CD8-positive, alpha-beta memory T cell (primary cell): ENCODE measurements around the gene TDRD7. TPM values are rescaled to one million over a fixed set of nuclear protein-coding genes. Genes with fewer than 3 reads are reported as not detected.

Experiments used
- CTCF ChIA-PET: fragments of 350-600 bp; sonication (Branson Sonifier 250); formaldehyde crosslinking; loops from one replicate; lab custom pipeline; 2021; ENCODE audit warnings: antibody characterized with exemption; lab: Charles Lee
- POLR2A ChIA-PET: fragments of 350-600 bp; sonication (Branson Sonifier 250); formaldehyde crosslinking; loops from one replicate; lab custom pipeline; 2021; ENCODE audit warnings: antibody characterized with exemption; lab: Charles Lee
- DNase-seq, 5 donors: peaks; one replicate each; pipeline versions ENCODE4 v3.0.0 to v3.0.0-alpha.2; 2020 to 2022; ENCODE audit warnings: mixed read lengths in 1 of 5
- H3K27ac ChIP-seq: one replicate; pipeline ENCODE4 v1.7.0; 2013; ENCODE audit warnings: low read depth, mild to moderate bottlenecking, low read length, moderate library complexity
- H3K27me3 ChIP-seq: 2 replicates; pipeline ENCODE4 v1.7.0; 2013; ENCODE audit warnings: low read length, mild to moderate bottlenecking; ENCODE audit not compliant: insufficient read depth, poor library complexity, severe bottlenecking
- H3K36me3 ChIP-seq: 2 replicates; pipeline ENCODE4 v1.7.0; 2013; ENCODE audit warnings: mild to moderate bottlenecking, low read length, moderate library complexity; ENCODE audit not compliant: insufficient read depth
- H3K4me1 ChIP-seq: 2 replicates; pipeline ENCODE4 v1.7.0; 2013; ENCODE audit warnings: mild to moderate bottlenecking, low read length, moderate library complexity; ENCODE audit not compliant: insufficient read depth
- H3K4me3 ChIP-seq: 2 replicates; pipeline ENCODE4 v1.7.0; 2013; ENCODE audit warnings: mild to moderate bottlenecking, low read length
- H3K9me3 ChIP-seq: 2 replicates; pipeline ENCODE4 v1.7.0; 2013; ENCODE audit warnings: mild to moderate bottlenecking, low read length
- H3K27ac Mint-ChIP-seq, 8 donors: one replicate each; pipeline ENCODE4 v1.8.0; 2020 to 2021; ENCODE audit warnings: mixed read lengths in 8 of 8, mild to moderate bottlenecking in 6 of 8, inconsistent platforms in 3 of 8, moderate library complexity in 3 of 8
- H3K27me3 Mint-ChIP-seq, 2 donors: one replicate each; pipeline ENCODE4 v1.8.0; 2020 to 2021; ENCODE audit warnings: mixed read lengths in 2 of 2, mild to moderate bottlenecking in 1 of 2, moderate library complexity in 1 of 2
- H3K36me3 Mint-ChIP-seq, 3 donors: one replicate each; pipeline ENCODE4 v1.8.0; 2020 to 2021; ENCODE audit warnings: mixed read lengths in 3 of 3, inconsistent platforms in 1 of 3, mild to moderate bottlenecking in 1 of 3
- H3K4me1 Mint-ChIP-seq, 3 donors: one replicate each; pipeline ENCODE4 v1.8.0; 2020 to 2021; ENCODE audit warnings: mixed read lengths in 3 of 3, inconsistent platforms in 1 of 3, mild to moderate bottlenecking in 1 of 3
- H3K4me3 Mint-ChIP-seq, 7 donors: one replicate each; pipeline ENCODE4 v1.8.0; 2020 to 2021; ENCODE audit warnings: mixed read lengths in 7 of 7, mild to moderate bottlenecking in 6 of 7, moderate library complexity in 4 of 7, inconsistent platforms in 2 of 7
- H3K9me3 Mint-ChIP-seq, 5 donors: one replicate each; pipeline ENCODE4 v1.8.0; 2020 to 2022; ENCODE audit warnings: mixed read lengths in 5 of 5, mild to moderate bottlenecking in 3 of 5, moderate library complexity in 2 of 5, inconsistent platforms in 1 of 5
- polyA plus RNA-seq: library from polyadenylated mRNA; unstranded; fragments of 300-500 nt; fragmentation: Illumina TruSeq; gene quantifications from one replicate; pipeline ENCODE4 v1.2.3, GENCODE V29; 2021
- total RNA-seq, 2 experiments: library from RNA; stranded (reverse); gene quantifications; one replicate each; pipeline ENCODE4 v1.2.3, GENCODE V29; 2021

Gene TDRD7
- total and polyA plus RNA-seq, 3 experiments from 2014 or later, result 5.4 to 8.0 (median 6.1) TPM

DNA sequence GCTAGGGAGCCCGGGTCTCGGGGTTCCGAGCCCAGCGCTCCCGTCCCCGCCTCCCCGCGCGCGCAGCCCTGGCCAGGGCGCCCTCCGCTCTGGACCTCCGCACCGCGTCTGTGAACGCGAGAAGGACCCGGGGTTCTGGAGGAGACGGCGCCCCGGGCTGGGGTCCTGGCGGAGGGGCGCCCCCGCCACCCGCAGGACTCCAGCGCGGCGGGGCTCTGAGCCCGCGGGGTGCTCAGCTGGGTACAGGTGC is 90.0 kb downstream of the TDRD7 start:
- Histone ChIP-seq H3K27ac (peak overlapping the region; percentile 73), H3K27me3 (peaks cover 13% of the 10 kb centered on the region), H3K4me3 (peak overlapping the region; percentile 39), H3K4me1 (peaks cover 8% of the 10 kb centered on the region), H3K9me3 (no peaks in the 10 kb centered on the region), H3K36me3 (peaks cover 2% of the 10 kb centered on the region)
- DNase-seq, result no peak
- H3K4me3 Mint-ChIP-seq, result peak overlapping the region in 3 of 7 donors; percentile 56 to 80 (median 75)
- H3K4me1 Mint-ChIP-seq, result peaks cover 18 to 19% (median 19%) of the 10 kb centered on the region in 3 donors
- no peak overlapping the region for H3K27ac Mint-ChIP-seq
- peaks cover 47 to 49% of the 10 kb centered on the region in 2 donors for H3K27me3 Mint-ChIP-seq
- H3K36me3 Mint-ChIP-seq, result peaks cover 3% of the 10 kb centered on the region in 3 donors
- ChIA-PET POLR2A (no interaction called here), CTCF (interaction anchor here (1.1 to 1.7 kb wide), 4 partner anchors 16 to 113 kb away, joined by 3 to 5 read pairs (median 4); no protein-coding TSS in a partner anchor)
- peaks cover 0 to 2% (median 0%) of the 10 kb centered on the region in 5 donors for H3K9me3 Mint-ChIP-seq

DNA sequence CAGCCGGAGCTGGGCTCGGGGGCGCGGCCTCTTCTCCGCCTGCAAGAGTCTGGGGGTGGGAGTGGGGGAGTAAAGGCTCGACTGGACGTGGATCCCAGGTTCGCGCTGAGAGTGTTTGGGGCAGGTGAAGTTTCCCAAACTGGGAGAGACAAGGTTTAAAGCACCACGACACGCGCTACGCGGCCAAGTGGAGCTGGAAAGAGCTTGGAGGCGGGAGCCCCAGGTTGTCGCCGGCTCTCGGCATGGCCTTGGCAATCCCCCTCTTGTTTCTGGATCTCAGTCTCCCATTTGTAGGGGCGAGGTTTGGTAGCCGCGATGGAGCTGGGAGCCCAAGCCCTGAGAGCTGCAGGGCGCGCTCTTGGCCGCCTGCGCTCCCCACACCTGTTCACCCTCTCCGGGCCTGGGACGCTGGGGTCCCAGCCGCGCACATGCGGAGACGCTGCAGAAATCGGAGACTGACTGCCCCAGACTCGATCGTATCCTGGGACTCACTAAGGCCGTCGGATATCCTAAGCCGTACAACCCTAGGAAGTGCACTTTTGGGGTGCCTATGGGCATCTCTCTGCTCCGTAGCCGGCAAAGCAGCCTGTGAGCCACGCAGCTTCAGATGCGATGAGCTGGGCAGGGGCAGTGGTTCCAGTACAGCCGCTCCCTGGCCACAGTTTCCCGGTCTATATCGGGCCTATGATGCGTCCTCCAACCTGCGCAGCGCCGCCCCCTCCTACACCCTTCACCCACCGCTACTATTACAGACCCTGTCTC is 90.5 kb downstream of the TDRD7 start:
- Histone ChIP-seq H3K27ac (peak overlapping the region; percentile 73), H3K9me3 (no peaks in the 10 kb centered on the region), H3K4me3 (peak overlapping the region; percentile 39), H3K4me1 (peaks cover 8% of the 10 kb centered on the region), H3K27me3 (peaks cover 13% of the 10 kb centered on the region), H3K36me3 (no peaks in the 10 kb centered on the region)
- ChIA-PET CTCF (interaction anchor here (1.1 to 1.7 kb wide), 2 partner anchors 16 to 96 kb away, joined by 4 to 5 read pairs; no protein-coding TSS in a partner anchor), POLR2A (no interaction called here)
- H3K9me3 Mint-ChIP-seq, result no peaks in the 10 kb centered on the region
- peaks cover 47 to 49% of the 10 kb centered on the region in 2 donors for H3K27me3 Mint-ChIP-seq
- DNase-seq, result no peak
- no peaks in the 10 kb centered on the region for H3K36me3 Mint-ChIP-seq
- H3K4me3 Mint-ChIP-seq, result peak overlapping the region; percentile 51 to 84 (median 72)
- peak overlapping the region in 1 of 8 donors; percentile 44 for H3K27ac Mint-ChIP-seq
- H3K4me1 Mint-ChIP-seq, result peaks cover 18 to 19% (median 19%) of the 10 kb centered on the region in 3 donors

DNA sequence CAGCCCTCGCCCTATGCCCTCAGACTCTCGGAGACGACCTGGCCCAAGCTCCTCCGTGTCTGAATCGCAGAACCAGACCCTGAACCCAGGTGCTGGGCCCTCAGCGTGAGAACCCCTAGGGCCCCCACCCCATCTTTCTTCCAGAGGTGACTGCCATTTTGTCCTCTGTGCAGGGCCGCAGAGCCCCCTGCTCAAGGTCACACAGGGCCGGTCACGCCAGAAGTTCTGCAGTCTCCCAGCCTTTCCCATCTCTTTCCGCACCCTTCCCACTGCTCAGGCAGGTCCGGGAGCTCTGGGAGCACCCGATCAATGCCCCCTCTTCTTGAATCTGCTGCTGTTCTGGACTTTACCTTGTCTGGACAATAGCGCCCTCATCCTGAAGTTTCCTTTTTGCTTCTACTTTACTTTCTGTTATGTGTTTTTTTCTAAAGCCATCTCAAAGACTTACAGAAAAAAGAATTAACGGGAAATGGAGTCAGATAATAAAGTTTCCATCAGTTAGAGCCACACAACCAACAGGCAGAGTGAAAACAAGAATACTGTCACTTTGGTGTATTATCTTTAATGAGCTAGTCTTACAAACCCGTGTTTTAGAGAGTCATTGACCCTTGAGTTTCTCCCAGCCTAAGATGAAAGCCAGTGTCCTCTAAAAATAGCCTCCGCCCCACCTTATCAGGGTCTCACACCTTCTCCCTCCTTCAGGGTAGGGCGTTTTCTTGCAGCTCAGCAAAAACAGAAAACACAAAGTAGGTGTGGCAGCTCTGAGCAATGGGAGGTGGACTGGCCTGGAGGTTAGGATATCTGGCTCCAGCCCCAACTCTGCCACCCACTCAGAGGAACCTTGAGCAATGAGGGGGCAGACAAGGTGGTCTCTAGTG is 91.3 kb downstream of the TDRD7 start:
- Histone ChIP-seq H3K4me1 (peaks cover 8% of the 10 kb centered on the region), H3K36me3 (no peaks in the 10 kb centered on the region), H3K27ac (peak overlapping the region; percentile 73), H3K9me3 (no peaks in the 10 kb centered on the region), H3K27me3 (peaks cover 13% of the 10 kb centered on the region), H3K4me3 (peak overlapping the region; percentile 26)
- Mint-ChIP-seq H3K27ac (peak overlapping the region in 1 of 8 donors; percentile 44), H3K4me1 (peaks cover 18 to 19% (median 19%) of the 10 kb centered on the region in 3 donors), H3K4me3 (peak overlapping the region; percentile 51 to 84 (median 71)), H3K9me3 (no peaks in the 10 kb centered on the region), H3K36me3 (no peaks in the 10 kb centered on the region), H3K27me3 (peaks cover 47 to 49% of the 10 kb centered on the region in 2 donors)
- ChIA-PET CTCF (interaction anchor here (1.7 kb wide), 1 partner anchor 15 kb away, joined by 5 read pairs; no protein-coding TSS in a partner anchor), POLR2A (no interaction called here)
- DNase-seq, result no peak

DNA sequence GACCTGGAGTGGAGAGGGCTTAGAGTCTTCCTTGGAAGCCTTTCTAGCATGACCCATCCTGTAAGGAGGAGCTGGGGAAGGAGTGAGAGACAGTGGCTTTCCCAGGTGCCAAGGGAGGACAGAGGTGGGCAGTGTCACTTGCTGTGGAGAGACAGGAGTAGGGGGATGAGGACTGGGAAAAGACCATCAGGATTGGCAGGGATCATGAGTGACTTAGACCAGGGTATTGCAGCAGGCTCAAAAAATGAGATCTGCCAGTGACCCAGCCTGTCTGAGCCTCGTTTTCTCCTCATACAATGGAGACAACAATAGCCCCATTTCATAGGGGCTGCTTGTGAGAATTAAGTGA is 91.9 kb downstream of the TDRD7 start:
- H3K4me3 ChIP-seq, result no peak overlapping the region
- Mint-ChIP-seq H3K9me3 (no peaks in the 10 kb centered on the region), H3K36me3 (no peaks in the 10 kb centered on the region), H3K27ac (peak overlapping the region in 1 of 8 donors; percentile 26), H3K27me3 (peaks cover 52 to 54% of the 10 kb centered on the region in 2 donors), H3K4me1 (peaks cover 18 to 19% (median 19%) of the 10 kb centered on the region in 3 donors), H3K4me3 (peak overlapping the region in 1 of 7 donors; percentile 38)
- DNase-seq, result no peak
- CTCF ChIA-PET, result no interaction called here
- H3K27ac ChIP-seq, result peak overlapping the region; percentile 45
- peaks cover 8% of the 10 kb centered on the region for H3K4me1 ChIP-seq
- POLR2A ChIA-PET, result no interaction called here
- H3K36me3 ChIP-seq, result no peaks in the 10 kb centered on the region
- H3K27me3 ChIP-seq, result peaks cover 13% of the 10 kb centered on the region
- no peaks in the 10 kb centered on the region for H3K9me3 ChIP-seq

DNA sequence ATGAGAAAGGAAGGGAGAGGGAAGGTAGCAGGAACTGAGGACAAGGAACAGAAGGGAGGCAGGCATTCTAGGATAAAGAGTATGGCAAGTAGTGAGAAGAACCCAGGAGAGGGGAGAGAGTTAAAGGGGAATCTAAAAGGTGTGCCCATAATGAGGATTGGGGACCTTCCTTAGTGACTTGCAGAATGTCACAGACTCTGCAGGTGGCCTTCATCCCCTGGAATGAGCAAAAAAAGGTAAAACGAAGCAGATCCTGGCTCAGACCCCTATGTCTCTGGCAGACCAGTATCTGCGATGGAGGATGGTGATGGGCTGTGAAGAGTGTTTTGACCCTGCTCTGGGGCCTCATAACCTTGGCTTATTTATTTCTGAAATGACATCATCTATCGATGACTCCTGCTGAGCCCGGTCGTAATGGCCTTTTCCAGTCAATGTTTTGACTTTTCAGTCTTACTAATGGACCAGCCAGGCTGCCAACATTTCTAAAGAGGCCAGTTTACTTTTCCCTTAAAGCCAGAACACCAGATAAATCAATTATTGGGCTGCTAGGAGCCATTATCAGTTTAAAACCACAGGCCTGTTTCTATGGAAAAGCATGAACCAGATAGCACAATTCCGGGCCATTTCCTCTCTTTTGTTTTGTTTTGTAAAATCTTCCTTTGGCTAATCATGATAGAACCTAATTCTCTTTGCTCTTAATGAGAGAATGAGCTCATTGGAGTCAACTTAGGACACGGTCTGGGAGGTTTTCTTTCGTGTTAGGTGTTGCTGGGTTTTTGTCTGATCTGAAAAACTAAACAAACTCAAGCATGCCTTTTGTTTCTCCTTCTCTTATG is 92.7 kb downstream of the TDRD7 start:
- H3K36me3 ChIP-seq, result no peaks in the 10 kb centered on the region
- H3K9me3 ChIP-seq, result no peaks in the 10 kb centered on the region
- H3K27me3 ChIP-seq, result peaks cover 13% of the 10 kb centered on the region
- no peak overlapping the region for H3K27ac Mint-ChIP-seq
- no peaks in the 10 kb centered on the region for H3K36me3 Mint-ChIP-seq
- H3K27me3 Mint-ChIP-seq, result peaks cover 47 to 52% of the 10 kb centered on the region in 2 donors
- no peak overlapping the region for H3K4me3 ChIP-seq
- H3K9me3 Mint-ChIP-seq, result no peaks in the 10 kb centered on the region
- no peak for DNase-seq
- H3K4me1 Mint-ChIP-seq, result peaks cover 18 to 19% (median 19%) of the 10 kb centered on the region in 3 donors
- ChIA-PET CTCF (no interaction called here), POLR2A (no interaction called here)
- H3K27ac ChIP-seq, result peak overlapping the region; percentile 45
- H3K4me3 Mint-ChIP-seq, result no peak overlapping the region
- H3K4me1 ChIP-seq, result peaks cover 8% of the 10 kb centered on the region

DNA sequence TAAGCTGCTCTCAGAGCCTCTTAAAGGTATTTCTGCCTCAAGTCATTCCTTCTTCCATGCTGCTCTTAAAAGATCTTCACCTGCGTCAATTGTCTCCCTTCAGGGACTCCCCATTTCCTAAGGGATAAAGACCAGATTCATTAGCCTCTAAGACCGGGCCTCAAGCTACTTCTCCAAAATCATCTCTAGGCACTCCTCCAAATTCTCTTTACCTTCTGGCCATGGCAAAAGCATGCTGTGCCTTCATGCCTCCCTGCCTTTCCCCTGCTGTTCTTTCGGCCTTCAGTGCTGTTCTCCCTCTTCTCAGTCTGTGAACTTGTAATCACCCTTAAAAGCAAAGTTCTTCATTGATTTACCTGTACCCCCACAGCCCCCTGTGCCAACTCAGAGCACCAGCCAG is 93.9 kb downstream of the TDRD7 start:
- no peaks in the 10 kb centered on the region for H3K9me3 ChIP-seq
- peaks cover 8% of the 10 kb centered on the region for H3K4me1 ChIP-seq
- no peak for DNase-seq
- CTCF ChIA-PET, result no interaction called here
- peaks cover 35 to 43% of the 10 kb centered on the region in 2 donors for H3K27me3 Mint-ChIP-seq
- H3K27me3 ChIP-seq, result peaks cover 13% of the 10 kb centered on the region
- no peak overlapping the region for H3K4me3 ChIP-seq
- POLR2A ChIA-PET, result no interaction called here
- H3K9me3 Mint-ChIP-seq, result no peaks in the 10 kb centered on the region
- no peaks in the 10 kb centered on the region for H3K36me3 ChIP-seq
- no peak overlapping the region for H3K27ac Mint-ChIP-seq
- no peaks in the 10 kb centered on the region for H3K36me3 Mint-ChIP-seq
- H3K4me1 Mint-ChIP-seq, result peaks cover 15 to 18% (median 18%) of the 10 kb centered on the region in 3 donors
- H3K27ac ChIP-seq, result no peak overlapping the region
- H3K4me3 Mint-ChIP-seq, result no peak overlapping the region

DNA sequence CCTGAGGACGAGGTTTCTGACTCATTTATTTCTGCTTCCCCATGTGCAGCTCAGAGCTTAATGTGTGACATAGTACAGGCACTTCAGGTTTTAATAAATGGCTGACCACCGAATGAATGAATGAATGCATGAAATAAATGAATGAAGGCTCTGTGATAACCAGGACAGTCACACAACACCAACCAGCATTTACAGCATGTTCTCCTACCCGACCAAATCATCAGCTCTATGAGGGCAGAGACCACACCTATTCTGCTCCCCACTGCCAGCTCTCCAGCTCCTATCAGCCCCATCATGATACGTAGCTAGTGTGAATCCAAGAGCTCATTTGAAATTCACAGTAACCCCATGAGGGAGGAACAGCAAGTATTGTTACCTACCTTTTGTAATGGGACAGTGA is 94.4 kb downstream of the TDRD7 start:
- ChIA-PET CTCF (no interaction called here), POLR2A (no interaction called here)
- peaks cover 31 to 39% of the 10 kb centered on the region in 2 donors for H3K27me3 Mint-ChIP-seq
- peaks cover 8% of the 10 kb centered on the region for H3K4me1 ChIP-seq
- no peak overlapping the region for H3K27ac ChIP-seq
- H3K9me3 ChIP-seq, result no peaks in the 10 kb centered on the region
- no peak overlapping the region for H3K4me3 ChIP-seq
- H3K4me3 Mint-ChIP-seq, result no peak overlapping the region
- H3K27me3 ChIP-seq, result peaks cover 13% of the 10 kb centered on the region
- DNase-seq, result no peak
- H3K36me3 ChIP-seq, result no peaks in the 10 kb centered on the region
- no peaks in the 10 kb centered on the region for H3K36me3 Mint-ChIP-seq
- no peak overlapping the region for H3K27ac Mint-ChIP-seq
- H3K4me1 Mint-ChIP-seq, result peaks cover 11 to 14% (median 14%) of the 10 kb centered on the region in 3 donors
- H3K9me3 Mint-ChIP-seq, result no peaks in the 10 kb centered on the region
